ENCODE results near the gene SYT17.

DNA sequence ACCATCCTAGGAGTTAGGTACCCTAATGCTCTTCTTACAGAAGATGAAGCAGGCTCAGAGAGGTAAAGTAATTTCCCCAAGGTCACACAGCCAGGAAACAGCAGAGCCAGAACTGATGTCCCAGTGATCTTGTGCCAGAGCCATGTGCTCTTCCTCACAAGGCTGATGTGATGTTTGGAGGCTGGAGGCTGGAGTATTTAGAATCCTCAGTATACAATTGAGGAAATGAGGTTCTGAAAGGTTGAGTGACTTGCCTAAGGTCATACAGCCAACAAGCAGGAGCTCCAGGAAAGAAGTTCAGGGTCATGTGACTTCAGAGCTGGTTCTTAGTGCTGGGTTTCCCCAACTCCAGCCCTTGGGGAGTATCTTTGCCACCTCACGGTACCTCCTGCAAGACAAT is 35.8 kb upstream of the SYT17 start:
- TF ChIP-seq SREBF2 (IDR thresholded peaks at IDR 0.05), result no peak
- no peak for TF ChIP-seq RFX5 (IDR thresholded peaks at IDR 0.05)
- TF ChIP-seq CTCF (IDR thresholded peaks at IDR 0.05), result no peak
- no peak for TF ChIP-seq SMC3 (IDR thresholded peaks at IDR 0.05)
- no peak for TF ChIP-seq JUN (IDR thresholded peaks at IDR 0.05)

Measured in A549 (cell line).